RWPE1 (cell line): ENCODE data around the gene SYT2.

ENCODE experiments used
- CTCF ChIA-PET: fragments of 350-600 bp; sonication (Branson Sonifier 250); formaldehyde crosslinking; extraction: SDS; loops from one replicate; lab custom pipeline; 2021; lab: Yijun Ruan, JAX
- POLR2A ChIA-PET: fragments of 400-600 bp; formaldehyde crosslinking; extraction: SDS; loops from one replicate; lab custom pipeline; 2020; ENCODE audit warnings: antibody characterized with exemption; ENCODE audit not compliant: low non-redundant PET; lab: Yijun Ruan, JAX
- DNase-seq: peaks from one replicate; pipeline ENCODE4 v3.0.0; 2012; ENCODE audit warnings: low spot score
- H3K27ac ChIP-seq: fragments of 450-650 bp; 2 replicates; pipeline ENCODE4 v1.5.1; 2017
- TF ChIP-seq, protein P1 (sequence below): fragments of 450-650 bp; conservative IDR thresholded peaks from 2 replicates; pipeline ENCODE4 v1.5.1; 2017; ENCODE audit warnings: low read depth, mild to moderate bottlenecking

The SYT2 gene

DNA sequence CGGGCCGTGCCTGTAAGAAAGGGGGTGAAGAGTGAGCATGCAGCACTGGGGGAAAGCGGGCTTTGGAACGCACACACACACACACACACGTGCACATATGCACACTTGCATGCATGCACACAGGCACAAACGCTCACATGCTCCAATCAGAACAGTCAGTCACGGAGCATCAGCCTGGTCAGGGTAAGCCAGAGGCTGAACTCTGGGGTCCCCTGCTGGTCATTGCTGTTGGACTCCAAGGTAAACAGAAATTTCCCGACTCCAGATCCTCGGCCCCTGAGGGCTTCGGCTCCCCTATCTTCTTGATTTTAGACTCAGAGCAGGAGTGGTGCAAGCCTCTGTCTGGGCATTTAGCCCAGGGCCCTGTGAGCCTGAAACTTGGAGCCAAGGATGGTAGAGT lies 54.2 kb downstream of the SYT2 start:
- ChIA-PET CTCF (no interaction called here), POLR2A (no interaction called here)
- H3K27ac ChIP-seq = no peak overlapping the region
- no peak for DNase-seq
- TF ChIP-seq, protein P1, sequence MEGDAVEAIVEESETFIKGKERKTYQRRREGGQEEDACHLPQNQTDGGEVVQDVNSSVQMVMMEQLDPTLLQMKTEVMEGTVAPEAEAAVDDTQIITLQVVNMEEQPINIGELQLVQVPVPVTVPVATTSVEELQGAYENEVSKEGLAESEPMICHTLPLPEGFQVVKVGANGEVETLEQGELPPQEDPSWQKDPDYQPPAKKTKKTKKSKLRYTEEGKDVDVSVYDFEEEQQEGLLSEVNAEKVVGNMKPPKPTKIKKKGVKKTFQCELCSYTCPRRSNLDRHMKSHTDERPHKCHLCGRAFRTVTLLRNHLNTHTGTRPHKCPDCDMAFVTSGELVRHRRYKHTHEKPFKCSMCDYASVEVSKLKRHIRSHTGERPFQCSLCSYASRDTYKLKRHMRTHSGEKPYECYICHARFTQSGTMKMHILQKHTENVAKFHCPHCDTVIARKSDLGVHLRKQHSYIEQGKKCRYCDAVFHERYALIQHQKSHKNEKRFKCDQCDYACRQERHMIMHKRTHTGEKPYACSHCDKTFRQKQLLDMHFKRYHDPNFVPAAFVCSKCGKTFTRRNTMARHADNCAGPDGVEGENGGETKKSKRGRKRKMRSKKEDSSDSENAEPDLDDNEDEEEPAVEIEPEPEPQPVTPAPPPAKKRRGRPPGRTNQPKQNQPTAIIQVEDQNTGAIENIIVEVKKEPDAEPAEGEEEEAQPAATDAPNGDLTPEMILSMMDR = no peak

DNA sequence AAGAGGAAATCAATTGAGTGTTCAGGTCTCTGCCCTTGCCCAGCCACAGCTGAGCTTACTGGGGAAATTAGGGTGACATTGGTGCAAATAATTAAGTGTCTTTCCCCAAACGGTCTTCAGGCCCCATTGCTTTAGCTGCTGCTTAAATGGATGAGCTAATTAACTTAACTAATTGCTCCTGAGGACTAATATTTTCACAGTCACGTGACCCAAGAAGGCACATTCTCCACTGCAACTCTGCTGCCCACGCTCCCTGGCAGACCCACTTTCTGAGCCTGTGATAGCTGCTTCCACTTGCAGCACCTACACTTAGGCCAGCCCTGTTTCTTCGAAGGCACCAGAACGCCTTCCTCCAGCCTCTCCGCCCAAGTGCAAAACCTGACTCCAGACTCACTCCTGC lies 56.2 kb downstream of the SYT2 start:
- POLR2A ChIA-PET = no interaction called here
- CTCF ChIA-PET = no interaction called here
- TF ChIP-seq, protein P1 = no peak
- no peak overlapping the region for H3K27ac ChIP-seq
- no peak for DNase-seq

DNA sequence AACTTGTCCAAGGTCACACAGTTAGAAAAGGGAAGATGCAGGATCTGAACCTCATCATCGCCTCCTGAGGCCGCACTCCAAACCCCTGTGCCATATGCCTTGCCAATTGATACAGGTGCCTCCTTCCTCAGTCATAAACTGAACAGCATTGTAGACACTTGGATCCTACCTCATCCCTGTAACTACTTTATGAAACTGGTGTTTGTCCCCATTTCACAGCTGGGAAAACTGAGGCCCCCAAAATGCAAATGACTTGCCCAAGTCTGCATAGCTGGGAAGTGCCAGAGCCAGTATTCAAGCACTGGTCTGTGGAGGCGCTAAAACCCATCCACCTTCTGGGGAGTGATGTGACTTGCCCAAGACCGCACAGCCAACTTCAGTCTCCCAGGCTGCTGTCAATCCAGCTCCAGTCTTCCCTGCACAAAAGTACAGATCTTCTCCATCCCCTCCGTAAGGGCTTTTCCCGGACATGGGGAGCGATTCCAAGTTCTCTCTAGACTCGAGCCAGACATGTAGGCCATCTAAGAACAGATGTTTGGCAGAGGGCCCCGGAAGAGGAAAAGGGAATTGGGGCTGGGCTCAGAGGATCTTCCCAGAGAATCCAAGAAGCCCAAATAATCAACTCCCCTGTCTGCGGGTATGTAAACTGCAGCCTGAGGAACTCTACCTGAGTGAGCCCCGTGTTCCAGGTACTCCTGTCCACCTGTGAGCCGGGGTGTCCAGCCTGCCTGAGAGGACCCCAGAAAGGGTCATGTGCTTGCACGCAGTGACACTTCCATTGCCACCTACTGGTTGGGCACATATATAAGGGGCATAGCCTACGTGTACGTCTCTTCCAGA lies 60.5 kb downstream of the SYT2 start:
- ChIA-PET POLR2A (no interaction called here), CTCF (interaction anchor here (0.6 to 1.0 kb wide), 5 partner anchors 9 to 327 kb away, joined by 3 to 6 read pairs (median 4); no protein-coding TSS in a partner anchor)
- TF ChIP-seq, protein P1 = no peak
- no peak overlapping the region for H3K27ac ChIP-seq
- DNase-seq = no peak

DNA sequence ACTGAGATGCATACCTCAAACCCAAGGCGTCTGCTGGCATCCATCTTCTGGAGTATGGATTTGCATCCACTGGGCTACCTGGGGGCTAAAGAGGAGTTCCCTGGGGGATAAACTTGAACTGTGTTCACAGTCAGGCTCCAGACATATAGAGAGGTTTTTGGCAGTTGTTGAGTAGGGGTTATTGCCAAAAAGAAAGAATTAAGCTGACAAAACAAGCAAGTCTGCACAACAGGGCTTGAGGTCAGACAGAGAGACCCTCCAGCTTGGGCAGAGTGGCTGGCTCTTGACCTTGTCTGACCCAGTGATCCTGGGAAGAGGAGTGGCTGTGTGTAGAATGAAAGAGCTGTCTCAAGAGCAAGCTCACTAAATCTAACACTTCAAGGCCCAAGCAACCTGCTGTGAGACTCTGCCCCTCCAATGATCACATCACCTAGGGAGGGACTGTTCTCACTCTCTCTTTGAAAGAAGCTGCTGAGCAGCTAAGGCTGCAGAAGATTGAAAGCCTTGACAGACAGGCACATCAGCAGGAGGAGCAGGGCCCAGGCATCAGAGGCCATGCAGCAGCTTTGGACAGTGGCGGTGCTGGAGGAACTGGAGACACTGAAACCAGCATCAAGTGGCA lies 61.5 kb downstream of the SYT2 start:
- no peak for DNase-seq
- ChIA-PET POLR2A (no interaction called here), CTCF (interaction anchor here (0.6 to 0.7 kb wide), 2 partner anchors 345 to 697 kb away, joined by 3 read pairs; no protein-coding TSS in a partner anchor)
- TF ChIP-seq, protein P1 = no peak
- no peak overlapping the region for H3K27ac ChIP-seq

DNA sequence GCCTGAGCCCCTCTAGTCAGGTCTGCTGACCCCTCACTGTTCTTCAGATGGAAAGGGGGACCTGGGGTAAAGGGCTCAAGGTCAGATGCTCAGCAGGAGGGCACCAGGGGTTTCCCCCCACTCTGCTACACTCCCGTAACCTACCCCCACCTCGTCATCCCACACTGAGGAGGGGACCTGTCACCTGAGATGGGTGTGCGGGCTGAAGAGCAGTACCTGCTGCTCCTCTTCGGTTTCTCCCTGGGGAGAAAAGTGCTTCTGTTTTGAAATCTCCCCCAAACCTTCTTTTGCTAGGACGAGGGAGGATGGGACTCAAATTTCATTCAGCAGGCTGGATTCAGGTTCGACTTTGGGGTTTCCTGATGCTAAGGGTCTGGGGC lies 65.2 kb downstream of the SYT2 start:
- H3K27ac ChIP-seq = no peak overlapping the region
- TF ChIP-seq, protein P1 = no peak
- no peak for DNase-seq
- POLR2A ChIA-PET = no interaction called here
- CTCF ChIA-PET = interaction anchor here (1.3 to 1.4 kb wide), 2 partner anchors 44 to 144 kb away, joined by 3 read pairs; no protein-coding TSS in a partner anchor

DNA sequence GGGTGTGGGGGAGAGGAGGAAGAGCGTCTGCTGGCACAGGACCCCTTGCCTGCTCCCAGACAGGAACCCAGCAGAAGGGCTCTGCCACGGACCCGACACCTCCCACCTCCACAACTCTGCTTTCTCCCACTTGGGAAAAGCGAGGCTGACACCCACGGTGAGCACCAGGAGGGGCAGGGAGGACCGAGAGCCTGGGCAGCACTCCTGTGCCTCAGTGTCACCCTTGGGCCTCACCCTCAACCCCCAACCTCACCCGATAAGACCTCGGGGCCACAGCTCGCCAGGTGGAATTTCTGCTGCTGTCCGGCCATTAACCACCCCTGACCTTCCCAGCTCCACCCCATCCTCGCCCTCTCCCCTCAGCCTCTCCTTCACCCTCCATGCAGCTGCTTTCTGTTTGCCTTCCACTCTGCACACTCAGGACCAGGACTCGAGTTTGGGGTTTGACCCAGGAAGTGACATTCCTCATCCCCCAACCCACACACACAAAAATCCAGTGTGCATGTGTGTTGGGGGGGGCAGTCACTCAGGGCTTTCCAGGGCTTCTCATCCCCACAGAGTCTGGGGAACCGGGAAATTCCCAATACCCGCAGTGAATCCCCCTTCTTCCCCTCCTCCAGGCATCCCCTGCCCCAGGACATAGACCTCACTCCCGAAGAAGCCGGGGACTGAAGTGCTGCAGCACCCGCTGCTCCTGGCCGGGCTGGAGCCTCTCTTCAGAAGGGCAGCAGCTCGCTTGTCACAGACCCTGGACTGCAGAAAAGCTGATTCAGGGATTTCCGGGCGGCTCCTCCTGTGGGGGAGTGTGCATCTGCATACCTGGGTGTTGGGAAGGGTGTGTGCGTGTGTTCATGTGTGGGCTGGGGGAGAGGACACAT lies 65.8 kb downstream of the SYT2 start:
- POLR2A ChIA-PET = no interaction called here
- CTCF ChIA-PET = interaction anchor here (1.3 to 1.4 kb wide), 2 partner anchors 44 to 143 kb away, joined by 3 read pairs; no protein-coding TSS in a partner anchor
- no peak for DNase-seq
- TF ChIP-seq, protein P1 = no peak
- H3K27ac ChIP-seq = no peak overlapping the region
